Inflammatory macrophage treated with lipopolysaccharide for 4 hours (primary cell): Measurements from ENCODE around the gene ADGRB3.

Experiments used
- DNase-seq: peaks from one replicate; pipeline ENCODE4 v3.0.0-alpha.2; 2020

Gene ADGRB3

GRCh38 chr6:68634726-68635411, at the start of gene ADGRB3:
Gene ADGRB3 (plus strand): TSS chr6:68635282. CDS start chr6:68638676, 3,394 bp downstream.
- DNase-seq: peak; percentile 67

GRCh38 chr6:68593558-68593957, 41.5 kb upstream of the ADGRB3 start:
- no peak for DNase-seq

GRCh38 chr6:68597642-68598041, 37.4 kb upstream of the ADGRB3 start:
- no peak for DNase-seq

GRCh38 chr6:68615938-68616337, 19.1 kb upstream of the ADGRB3 start:
- no peak for DNase-seq

GRCh38 chr6:68625998-68626397, 9.1 kb upstream of the ADGRB3 start:
- no peak for DNase-seq

- DNase-seq: peak; percentile 52
These were observed 6.9 kb upstream of the ADGRB3 start for GRCh38 chr6:68628161-68628560.

- DNase-seq: no peak
These were observed 2.3 kb upstream of the ADGRB3 start for GRCh38 chr6:68632734-68633133.

- no peak for DNase-seq
These were observed 1.7 kb upstream of the ADGRB3 start for GRCh38 chr6:68633281-68633971.

- DNase-seq: no peak
These were observed 933 bp upstream of the ADGRB3 start for GRCh38 chr6:68633972-68634725.

GRCh38 chr6:68635412-68635705, 277 bp downstream of the ADGRB3 start:
- DNase-seq: no peak

GRCh38 chr6:68635706-68636513, 828 bp downstream of the ADGRB3 start:
- no peak for DNase-seq

- no peak for DNase-seq
These were observed 1.6 kb downstream of the ADGRB3 start for GRCh38 chr6:68636666-68637065.

- no peak for DNase-seq
These were observed 2.0 kb downstream of the ADGRB3 start for GRCh38 chr6:68637071-68637470.

- no peak for DNase-seq
These were observed 2.7 kb downstream of the ADGRB3 start for GRCh38 chr6:68637782-68638181.

- peak; percentile 53 for DNase-seq
These were observed 3.3 kb downstream of the ADGRB3 start for GRCh38 chr6:68638230-68638900.

- no peak for DNase-seq
These were observed 4.1 kb downstream of the ADGRB3 start for GRCh38 chr6:68639211-68639610.

GRCh38 chr6:68639826-68640490, 4.9 kb downstream of the ADGRB3 start:
- DNase-seq: no peak

GRCh38 chr6:68640491-68640835, 5.4 kb downstream of the ADGRB3 start:
- no peak for DNase-seq

- DNase-seq: no peak
These were observed 6.1 kb downstream of the ADGRB3 start for GRCh38 chr6:68641172-68641571.

GRCh38 chr6:68642081-68642480, 7.0 kb downstream of the ADGRB3 start:
- no peak for DNase-seq

GRCh38 chr6:68642977-68643376, 7.9 kb downstream of the ADGRB3 start:
- DNase-seq: no peak

GRCh38 chr6:68649669-68650068, 14.6 kb downstream of the ADGRB3 start:
- no peak for DNase-seq
